Transverse colon (tissue), 4 donors: Measurements from ENCODE around the gene MOV10L1. TPM values are rescaled to one million over a fixed set of nuclear protein-coding genes. Genes with fewer than 3 reads are reported as not detected.

Experiments
- DNase-seq: peaks from one replicate; pipeline ENCODE4 v3.0.0-alpha.2; 2019
- H3K27ac ChIP-seq, 4 donors: fragments of 200-600 bp; sonication (generic); 2 replicates each; pipeline ENCODE4 v1.5.1; 2016 to 2018; ENCODE audit warnings: inconsistent platforms in 4 of 4
- H3K27me3 ChIP-seq: fragments of 200-600 bp; sonication (generic); 2 replicates; pipeline ENCODE4 v1.5.1; 2017; ENCODE audit warnings: inconsistent platforms
- H3K36me3 ChIP-seq, 4 donors: fragments of 200-600 bp; sonication (generic); 2 replicates each; pipeline ENCODE4 v1.5.1; 2017 to 2019; ENCODE audit warnings: inconsistent platforms in 4 of 4
- H3K4me1 ChIP-seq, 4 donors: fragments of 200-600 bp; sonication (generic); 2 replicates each; pipeline ENCODE4 v1.5.1; 2017 to 2020; ENCODE audit warnings: inconsistent platforms in 4 of 4
- H3K4me3 ChIP-seq, 4 donors: fragments of 200-600 bp; sonication (generic); 1 replicate in 1 of 4; 2 replicates in 3 of 4; pipeline versions ENCODE4 v1.5.1 to v1.6.1; 2017 to 2019; ENCODE audit warnings: inconsistent platforms in 4 of 4
- H3K9me3 ChIP-seq, 2 donors: fragments of 200-600 bp; sonication (generic); 2 replicates each; pipeline ENCODE4 v1.5.1; 2017 to 2019; ENCODE audit warnings: inconsistent platforms in 2 of 2
- EP300 ChIP-seq: sonication (generic); formaldehyde crosslinking; IDR thresholded peaks from one replicate; pipeline ENCODE4 v1.6.1; 2017; ENCODE audit warnings: antibody characterized with exemption, low read depth
- POLR2A ChIP-seq: fragments of 450-650 bp; IDR thresholded peaks from one replicate; pipeline ENCODE4 v1.6.1; 2016; ENCODE audit warnings: antibody characterized with exemption, mild to moderate bottlenecking, moderate library complexity
- POLR2AphosphoS5 ChIP-seq, 3 donors: sonication (generic); formaldehyde crosslinking; IDR thresholded peaks; one replicate each; pipeline ENCODE4 v1.6.1; 2016; ENCODE audit warnings: antibody characterized with exemption in 3 of 3
- WGBS, 2 donors: methylation state at CpG; one replicate each; pipeline ENCODE4 v1.1.5; 2018; ENCODE audit warnings: low coverage in 1 of 2; 5-methylcytosine and 5-hydroxymethylcytosine counted together
- in situ Hi-C, 4 donors: fragments of 200-750 bp; cut with MboI; loops; one replicate each; pipeline versions ENCODE4 v1.15.0 to v1.15.1; 2017; ENCODE audit warnings: low sequenced_read_pairs in 3 of 4, low pct_ligation_motif_present in 1 of 4, low pct_unique_long_range_greater_than_20kb in 1 of 4
- intact Hi-C: fragments of 100-400 bp; cut with DNase I; formaldehyde crosslinking; loops from one replicate; pipeline ENCODE4 v1.15.1; 2023; ENCODE audit warnings: low total_unique reads
- total RNA-seq, 4 donors: library from RNA; depleted of rRNA; stranded (reverse); fragments of >200 nt; gene quantifications; one replicate each; pipeline ENCODE4 v1.1.0, GENCODE V29; 2016
- TF ChIP-seq, protein P1 (sequence below), 5 experiments: fragments of 200-600 bp in 3 of 5; fragments of 450-650 bp in 2 of 5; sonication (generic) in 3 of 5; IDR thresholded peaks; 1 replicate in 2 of 5; 2 replicates in 3 of 5; pipeline ENCODE4 v1.5.1; 2016 to 2017; ENCODE audit warnings: antibody characterized with exemption in 5 of 5, inconsistent platforms in 3 of 5, mild to moderate bottlenecking in 2 of 5, moderate library complexity in 1 of 5

Gene MOV10L1
- total RNA-seq, 4 donors from 2014 or later = 0.20 to 0.48 (median 0.41) TPM; not detected in 1

DNA sequence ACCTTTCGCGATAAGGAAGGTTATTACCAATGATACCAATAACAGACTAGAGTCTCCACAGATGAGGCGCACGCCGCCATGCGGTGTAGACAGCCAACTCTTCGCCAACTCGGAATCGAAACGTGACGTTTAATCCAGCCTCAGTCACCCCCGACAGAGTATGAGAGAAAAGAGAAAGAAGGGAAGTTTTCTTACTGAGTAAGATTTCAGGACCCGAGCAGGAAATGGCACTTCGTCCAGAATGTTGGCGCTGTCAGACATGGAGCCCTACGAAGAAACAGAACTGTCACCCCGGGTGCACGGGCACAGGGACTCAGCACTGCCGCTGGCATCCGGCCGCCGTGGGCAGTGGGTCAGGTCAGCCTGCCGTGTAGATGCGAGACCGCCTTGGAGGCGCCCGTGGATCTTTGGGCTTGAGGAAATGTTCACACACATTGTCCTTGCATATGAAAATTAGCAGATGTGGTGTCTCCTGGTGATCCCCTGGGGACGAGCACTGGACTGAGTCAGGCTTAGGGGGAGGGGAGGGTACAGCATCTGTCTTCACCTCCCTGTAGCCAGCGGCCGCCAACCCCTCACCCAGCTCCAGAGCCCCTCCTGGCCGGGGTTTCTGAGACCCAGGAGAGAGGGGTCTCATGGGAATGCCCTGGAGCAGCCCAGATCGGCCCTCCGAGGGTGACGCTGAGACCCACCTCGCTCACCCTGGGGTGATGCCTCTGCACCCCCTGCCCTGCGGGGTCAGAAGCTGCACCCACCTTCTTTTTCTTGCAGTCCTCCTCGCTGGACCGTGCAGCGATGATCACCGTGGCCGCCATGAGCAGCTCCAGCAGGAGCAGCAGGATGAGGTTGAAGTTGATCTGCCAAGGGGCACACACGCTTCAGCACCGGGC, 12.9 kb upstream of the MOV10L1 start:
- DNase-seq = no peak
- Histone ChIP-seq H3K27me3 (peaks cover 29% of the 10 kb centered on the region), H3K9me3 (no peaks in the 10 kb centered on the region), H3K4me1 (peaks cover 0 to 6% (median 0%) of the 10 kb centered on the region in 4 donors), H3K27ac (no peak overlapping the region), H3K4me3 (no peak overlapping the region), H3K36me3 (no peaks in the 10 kb centered on the region)
- intact Hi-C loops (no loop called here), in situ Hi-C loops (no loop called here)
- 84 to 95% methylated on average over 7 to 43 of the region's 43 CpGs for WGBS, 2 donors
- TF ChIP-seq POLR2A = no peak

- no peak overlapping the region for H3K27ac ChIP-seq
- no peaks in the 10 kb centered on the region for H3K36me3 ChIP-seq
- in situ Hi-C loops (no loop called here), intact Hi-C loops (no loop called here)
- H3K4me3 ChIP-seq = no peak overlapping the region
- 89 to 90% methylated on average over 3 to 13 of the region's 13 CpGs for WGBS, 2 donors
- TF ChIP-seq POLR2AphosphoS5 (IDR thresholded peaks at IDR 0.05) (no peak), POLR2A (no peak), EP300 (no peak)
- TF ChIP-seq, protein P1, sequence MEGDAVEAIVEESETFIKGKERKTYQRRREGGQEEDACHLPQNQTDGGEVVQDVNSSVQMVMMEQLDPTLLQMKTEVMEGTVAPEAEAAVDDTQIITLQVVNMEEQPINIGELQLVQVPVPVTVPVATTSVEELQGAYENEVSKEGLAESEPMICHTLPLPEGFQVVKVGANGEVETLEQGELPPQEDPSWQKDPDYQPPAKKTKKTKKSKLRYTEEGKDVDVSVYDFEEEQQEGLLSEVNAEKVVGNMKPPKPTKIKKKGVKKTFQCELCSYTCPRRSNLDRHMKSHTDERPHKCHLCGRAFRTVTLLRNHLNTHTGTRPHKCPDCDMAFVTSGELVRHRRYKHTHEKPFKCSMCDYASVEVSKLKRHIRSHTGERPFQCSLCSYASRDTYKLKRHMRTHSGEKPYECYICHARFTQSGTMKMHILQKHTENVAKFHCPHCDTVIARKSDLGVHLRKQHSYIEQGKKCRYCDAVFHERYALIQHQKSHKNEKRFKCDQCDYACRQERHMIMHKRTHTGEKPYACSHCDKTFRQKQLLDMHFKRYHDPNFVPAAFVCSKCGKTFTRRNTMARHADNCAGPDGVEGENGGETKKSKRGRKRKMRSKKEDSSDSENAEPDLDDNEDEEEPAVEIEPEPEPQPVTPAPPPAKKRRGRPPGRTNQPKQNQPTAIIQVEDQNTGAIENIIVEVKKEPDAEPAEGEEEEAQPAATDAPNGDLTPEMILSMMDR (IDR thresholded peaks at IDR 0.05) = no peak
- no peak for DNase-seq
- H3K9me3 ChIP-seq = no peaks in the 10 kb centered on the region
- peaks cover 38% of the 10 kb centered on the region for H3K27me3 ChIP-seq
- H3K4me1 ChIP-seq = peaks cover 0 to 6% (median 0%) of the 10 kb centered on the region in 4 donors
Observed at GRCh38 chr22:50078246-50078645, 11.6 kb upstream of the MOV10L1 start.

GRCh38 chr22:50078761-50079160, 11.0 kb upstream of the MOV10L1 start:
- in situ Hi-C loops = no loop called here
- no peak for DNase-seq
- H3K27ac ChIP-seq = no peak overlapping the region
- TF ChIP-seq POLR2AphosphoS5 (IDR thresholded peaks at IDR 0.05) (no peak), POLR2A (no peak), EP300 (no peak)
- TF ChIP-seq, protein P1 (IDR thresholded peaks at IDR 0.05) = no peak
- H3K36me3 ChIP-seq = no peaks in the 10 kb centered on the region
- peaks cover 43% of the 10 kb centered on the region for H3K27me3 ChIP-seq
- H3K4me3 ChIP-seq = no peak overlapping the region
- H3K4me1 ChIP-seq = peaks cover 0 to 6% (median 0%) of the 10 kb centered on the region in 4 donors
- H3K9me3 ChIP-seq = no peaks in the 10 kb centered on the region
- intact Hi-C loops = no loop called here
- 83% methylated on average over 9 of the region's 9 CpGs; no CpG with 5 or more reads in 1 of the 2 donors for WGBS, 2 donors

GRCh38 chr22:50080077-50080465, 9.7 kb upstream of the MOV10L1 start:
- intact Hi-C loops = no loop called here
- WGBS, 2 donors = 88% methylated on average over 13 of the region's 13 CpGs; no CpG with 5 or more reads in 1 of the 2 donors
- in situ Hi-C loops = no loop called here

More at GRCh38 chr22:50080077-50080465, 9.7 kb upstream of the MOV10L1 start:
- Histone ChIP-seq H3K4me3 (no peak overlapping the region), H3K9me3 (no peaks in the 10 kb centered on the region), H3K27ac (no peak overlapping the region), H3K36me3 (no peaks in the 10 kb centered on the region), H3K27me3 (peaks cover 50% of the 10 kb centered on the region), H3K4me1 (peaks cover 0 to under 1% (median 0%) of the 10 kb centered on the region in 4 donors)
- TF ChIP-seq POLR2A = no peak
- TF ChIP-seq EP300 = no peak
- TF ChIP-seq, protein P1 (IDR thresholded peaks at IDR 0.05) = no peak
- no peak for TF ChIP-seq POLR2AphosphoS5 (IDR thresholded peaks at IDR 0.05)
- no peak for DNase-seq
